ENCODE measurements around the gene EPB42. TPM values are rescaled to one million over a fixed set of nuclear protein-coding genes. Genes with fewer than 3 reads are reported as not detected.

Gene EPB42
- total RNA-seq, 1 experiment from 2014 or later: not detected

GRCh38 chr15:43194795-43195194 is 26.0 kb downstream of the EPB42 start:
- H3K27me3 ChIP-seq (ENCODE audit: insufficient read depth, low read length): no peaks in the 10 kb centered on the region
- H3K79me1 ChIP-seq (ENCODE audit: insufficient read depth, low read depth, low read length, poor library complexity, severe bottlenecking): no peaks in the 10 kb centered on the region
- H3K79me2 ChIP-seq (ENCODE audit: insufficient read depth, low read length): no peaks in the 10 kb centered on the region
- Mint-ChIP-seq H3K27ac (no peak overlapping the region), H3K4me1 (no peaks in the 10 kb centered on the region), H3K27me3 (ENCODE audit: low read depth) (no peaks in the 10 kb centered on the region; the same call in 1 of the 2 replicates), H3K4me3 (no peak overlapping the region), H3K9me3 (peaks cover 7 to 11% of the 10 kb centered on the region in 2 experiments; a peak in 4 of 5 replicates), H3K36me3 (ENCODE audit: insufficient read depth in 1 of 3, low read depth in 3 of 3) (peaks cover 4 to 67% (median 37%) of the 10 kb centered on the region in 3 experiments; a peak in 5 of 7 replicates)
- H2BK15ac ChIP-seq (ENCODE audit: low read depth, low read length): no peak overlapping the region
- H3T11ph ChIP-seq (ENCODE audit: low read length): no peak overlapping the region
- no peak overlapping the region for H3K23ac ChIP-seq (ENCODE audit: insufficient read length, low read depth, low read length)
- DNase-seq: no peak
- H2AK5ac ChIP-seq (ENCODE audit: insufficient read length, low read length): no peak overlapping the region
- no peak overlapping the region for H2BK12ac ChIP-seq (ENCODE audit: insufficient read length, low read depth, low read length)
- no peak overlapping the region for H3K4ac ChIP-seq (ENCODE audit: low read depth, low read length)
- H3K4me1 ChIP-seq (ENCODE audit: insufficient read depth, low read length): no peaks in the 10 kb centered on the region
- no peak overlapping the region for H2BK20ac ChIP-seq (ENCODE audit: low read depth, low read length, poor library complexity, severe bottlenecking)
- no peak overlapping the region for H4K91ac ChIP-seq (ENCODE audit: insufficient read length, low read depth, low read length)
- no peak for TF ChIP-seq CTCF (conservative IDR thresholded peaks at IDR 0.05)
- H2BK120ac ChIP-seq (ENCODE audit: low read depth, low read length, poor library complexity, severe bottlenecking): no peak overlapping the region
- no peak overlapping the region for H2BK5ac ChIP-seq (ENCODE audit: insufficient read length, low read length)
- no peak overlapping the region for H3K27ac ChIP-seq (ENCODE audit: insufficient read length, low read depth, low read length)
- no peak overlapping the region for H3K4me2 ChIP-seq (ENCODE audit: insufficient read depth, insufficient read length, low read length)
- H3K9me3 ChIP-seq (ENCODE audit: control insufficient read depth, low read depth, low read length): no peaks in the 10 kb centered on the region
- no peak overlapping the region for H3K14ac ChIP-seq (ENCODE audit: insufficient read depth, low read length)
- H4K8ac ChIP-seq (replicated peaks; ENCODE audit: insufficient read length, low read depth, low read length): no peak overlapping the region
- H3K18ac ChIP-seq (ENCODE audit: insufficient read length, low read depth, low read length): no peak overlapping the region
- no peaks in the 10 kb centered on the region for H3K23me2 ChIP-seq (ENCODE audit: insufficient read length, low read depth, low read length, poor library complexity, severe bottlenecking)
- H3K9ac ChIP-seq (ENCODE audit: extremely low read depth, insufficient read length, low read length): no peak overlapping the region
- H2AFZ ChIP-seq (ENCODE audit: low read length): no peak overlapping the region
- no peak overlapping the region for H3K56ac ChIP-seq (ENCODE audit: insufficient read length, low read depth, low read length)
- no CpG with 5 or more reads among the region's 2 CpGs for WGBS (ENCODE audit: extremely low coverage, insufficient read length, low lambda C conversion rate)
- H4K20me1 ChIP-seq (ENCODE audit: control insufficient read depth, insufficient read depth, insufficient read length): no peaks in the 10 kb centered on the region
- no peak overlapping the region for H4K5ac ChIP-seq (ENCODE audit: insufficient read length, low read depth, low read length)
